Renal cortical epithelial cell (primary cell): ENCODE data around the gene SFN. TPM values are rescaled to one million over a fixed set of nuclear protein-coding genes. Genes with fewer than 3 reads are reported as not detected.

ENCODE experiments used
- DNase-seq: peaks from one replicate; pipeline ENCODE4 v3.0.0-alpha.2; 2011; ENCODE audit warnings: low read depth
- total RNA-seq: library from RNA; depleted of rRNA; stranded (reverse); fragments of >200 nt; gene quantifications from 2 replicates; pipeline ENCODE4 v1.2.3, GENCODE V29; 2014

The SFN gene
- total RNA-seq, 1 donor from 2014 or later, result 21.6 TPM

GRCh38 chr1:26911399-26912146 is 48.6 kb downstream of the SFN start:
- DNase-seq, result no peak

- no peak for DNase-seq
Measured at GRCh38 chr1:26912147-26912490, 49.2 kb downstream of the SFN start.

- no peak for DNase-seq
Measured at GRCh38 chr1:26913389-26913753, 50.4 kb downstream of the SFN start.

Other genes starting within 250 kb of the SFN start
- gene ARID1A, start 167.1 kb upstream of the SFN start, total RNA-seq, result 6.4 and 60.4 TPM in 2 replicates
- gene PIGV, start 75.2 kb upstream of the SFN start, total RNA-seq, result 21.4 and 27.9 TPM in 2 replicates
- gene ZDHHC18, start 36.5 kb upstream of the SFN start, total RNA-seq, result 8.9 and 10.3 TPM in 2 replicates
- gene GPN2, start 27.1 kb downstream of the SFN start, total RNA-seq, result 10.4 and 15.1 TPM in 2 replicates
- 6.4 and 7.0 TPM in 2 replicates for gene GPATCH3, start 37.3 kb downstream of the SFN start, total RNA-seq
- gene NR0B2, start 50.8 kb downstream of the SFN start, total RNA-seq, result not detected in 2 replicates
- 20.1 and 47.8 TPM in 2 replicates for gene NUDC, start 58.6 kb downstream of the SFN start, total RNA-seq
- 2.0 and 7.1 TPM in 2 replicates for gene KDF1, start 97.3 kb downstream of the SFN start, total RNA-seq
- 86.7 and 106 TPM in 2 replicates for gene TRNP1, start 130.5 kb downstream of the SFN start, total RNA-seq
- gene TENT5B, start 149.7 kb downstream of the SFN start, total RNA-seq, result 9.6 and 22.3 TPM in 2 replicates